GM23338 (cell line): Measurements from ENCODE around the gene CTRL. TPM values are rescaled to one million over a fixed set of nuclear protein-coding genes. Genes with fewer than 3 reads are reported as not detected.

ENCODE experiments used
- ATAC-seq: fragments of 200-7000 bp; cut with Tn5 transposase; 3 replicates; pipeline ENCODE4 v1.9.1; 2020
- DNase-seq: peaks from one replicate; pipeline ENCODE4 v3.0.0-alpha.2; 2015; ENCODE audit warnings: low spot score
- H2AFZ ChIP-seq: fragments of 200-600 bp; sonication (generic); 2 replicates; pipeline ENCODE4 v1.8.0; 2016; ENCODE audit warnings: antibody characterized with exemption, mild to moderate bottlenecking, moderate library complexity
- H3F3A ChIP-seq: fragments of 200-600 bp; sonication (generic); replicated peaks from 2 replicates; pipeline ENCODE4 v1.8.0; 2017; ENCODE audit warnings: antibody characterized with exemption, mixed run types, low read depth
- H3K27ac ChIP-seq: fragments of 200-600 bp; sonication (generic); 2 replicates; pipeline ENCODE4 v1.6.1; 2016; ENCODE audit warnings: low read depth
- H3K27me3 ChIP-seq: fragments of 200-600 bp; sonication (generic); 2 replicates; pipeline ENCODE4 v1.8.0; 2016; ENCODE audit warnings: mild to moderate bottlenecking, mixed run types, moderate library complexity; ENCODE audit not compliant: insufficient read depth
- H3K36me3 ChIP-seq: fragments of 200-600 bp; sonication (generic); 2 replicates; pipeline ENCODE4 v1.8.0; 2016; ENCODE audit warnings: mild to moderate bottlenecking; ENCODE audit not compliant: insufficient read depth
- H3K4me1 ChIP-seq: fragments of 200-600 bp; sonication (generic); 2 replicates; pipeline ENCODE4 v1.8.0; 2016; ENCODE audit warnings: mild to moderate bottlenecking, moderate library complexity; ENCODE audit not compliant: insufficient read depth
- H3K4me2 ChIP-seq: fragments of 200-600 bp; sonication (generic); 2 replicates; pipeline ENCODE4 v1.7.1; 2017; ENCODE audit warnings: mixed run types
- H3K4me3 ChIP-seq: fragments of 200-600 bp; sonication (generic); 2 replicates; pipeline ENCODE4 v1.6.1; 2016; ENCODE audit warnings: mixed run types
- H3K79me2 ChIP-seq: fragments of 200-600 bp; sonication (generic); replicated peaks from 2 replicates; pipeline ENCODE4 v1.8.0; 2017; ENCODE audit warnings: mild to moderate bottlenecking; ENCODE audit not compliant: insufficient read depth
- H3K9me2 ChIP-seq: fragments of 200-600 bp; sonication (generic); 2 replicates; pipeline ENCODE4 v1.8.0; 2017; ENCODE audit not compliant: insufficient read depth
- H4K20me1 ChIP-seq: fragments of 200-600 bp; sonication (generic); replicated peaks from 2 replicates; pipeline ENCODE4 v1.8.0; 2017; ENCODE audit warnings: mild to moderate bottlenecking; ENCODE audit not compliant: insufficient read depth
- H3K27ac Mint-ChIP-seq: 2 replicates; pipeline ENCODE4 v1.8.0; 2020; ENCODE audit warnings: inconsistent platforms, mild to moderate bottlenecking, moderate library complexity, mixed read lengths
- H3K27me3 Mint-ChIP-seq: 3 replicates; pipeline ENCODE4 v1.8.0; 2022; ENCODE audit warnings: low read depth, mild to moderate bottlenecking, moderate library complexity, mixed read lengths, inconsistent platforms; ENCODE audit not compliant: insufficient read depth, poor library complexity
- H3K36me3 Mint-ChIP-seq: 3 replicates; pipeline ENCODE4 v1.8.0; 2021; ENCODE audit warnings: low read depth, mild to moderate bottlenecking, inconsistent platforms, moderate library complexity, mixed read lengths
- H3K4me1 Mint-ChIP-seq: 3 replicates; pipeline ENCODE4 v1.8.0; 2020; ENCODE audit warnings: mild to moderate bottlenecking, inconsistent platforms, mixed read lengths
- H3K4me3 Mint-ChIP-seq: 3 replicates; pipeline ENCODE4 v1.8.0; 2021; ENCODE audit warnings: moderate library complexity, mild to moderate bottlenecking, inconsistent platforms, mixed read lengths
- H3K9me3 Mint-ChIP-seq: 3 replicates; pipeline ENCODE4 v1.8.0; 2020; ENCODE audit warnings: moderate library complexity, mild to moderate bottlenecking, inconsistent platforms, mixed read lengths
- CREB1 ChIP-seq: fragments of 250-450 bp; sonication (Bioruptor Pico); IDR thresholded peaks from 2 replicates; pipeline ENCODE4 v1.5.0; 2020; ENCODE audit warnings: low read depth, mild to moderate bottlenecking, moderate library complexity
- CTCF ChIP-seq, 2 experiments: fragments of 200-600 bp in 1 of 2; sonication (generic) in 1 of 2; conservative IDR thresholded peaks; 2 replicates each; pipeline versions ENCODE4 v1.5.1 to v1.6.1; 2016 to 2017; ENCODE audit warnings: antibody characterized with exemption in 2 of 2, low read depth in 2 of 2, mild to moderate bottlenecking in 2 of 2, moderate library complexity in 1 of 2
- EZH2phosphoT487 ChIP-seq: fragments of 200-600 bp; sonication (generic); IDR thresholded peaks from one replicate; pipeline ENCODE4 v1.8.1; 2018; ENCODE audit warnings: antibody characterized with exemption; ENCODE audit not compliant: unreplicated experiment
- NANOG ChIP-seq: IDR thresholded peaks from 2 replicates; pipeline ENCODE4 v1.6.1; 2016; ENCODE audit warnings: antibody characterized with exemption, borderline replicate concordance
- STAT1 ChIP-seq: IDR thresholded peaks from one replicate; pipeline ENCODE4 v1.6.1; 2016; ENCODE audit warnings: antibody characterized with exemption; ENCODE audit not compliant: unreplicated experiment
- ZNF331 ChIP-seq: fragments of 250-450 bp; sonication (Bioruptor Pico); IDR thresholded peaks from 2 replicates; pipeline ENCODE4 v1.5.0; 2020; ENCODE audit warnings: low read depth, mild to moderate bottlenecking, moderate library complexity
- ZNF462 ChIP-seq: fragments of 250-450 bp; sonication (Bioruptor Pico); IDR thresholded peaks from 2 replicates; pipeline ENCODE4 v1.5.0; 2020; ENCODE audit warnings: mild to moderate bottlenecking, moderate library complexity
- polyA plus RNA-seq: library from polyadenylated mRNA; unstranded; fragments of >200 nt; fragmentation: Nextera tagmentation; extraction: Ambion mirVana; gene quantifications from 2 replicates; pipeline ENCODE4 v1.2.1, GENCODE V29; 2016
- total RNA-seq: library from RNA; depleted of rRNA; stranded (reverse); fragments of >200 nt; shearing (Covaris generic); gene quantifications from 2 replicates; pipeline ENCODE4 v1.2.3, GENCODE V29; 2014
- TF ChIP-seq, protein P1 (sequence below): IDR thresholded peaks from one replicate; pipeline ENCODE4 v1.6.1; 2018; ENCODE audit warnings: antibody characterized with exemption; ENCODE audit not compliant: unreplicated experiment

The CTRL gene
- total and polyA plus RNA-seq, 2 experiments from 2014 or later, result 1.6 to 13.0 TPM

- TF ChIP-seq ZNF462 (no peak), EZH2phosphoT487 (no peak), ZNF331 (CRISPR knock-in tag) (no peak), NANOG (no peak), CREB1 (CRISPR knock-in tag) (no peak), CTCF (conservative IDR thresholded peaks at IDR 0.05; ENCODE audit: low read depth in 2 of 2) (no peak)
These were observed 29.9 kb downstream of the CTRL start (continued) for GRCh38 chr16:67901734-67902133.

DNA sequence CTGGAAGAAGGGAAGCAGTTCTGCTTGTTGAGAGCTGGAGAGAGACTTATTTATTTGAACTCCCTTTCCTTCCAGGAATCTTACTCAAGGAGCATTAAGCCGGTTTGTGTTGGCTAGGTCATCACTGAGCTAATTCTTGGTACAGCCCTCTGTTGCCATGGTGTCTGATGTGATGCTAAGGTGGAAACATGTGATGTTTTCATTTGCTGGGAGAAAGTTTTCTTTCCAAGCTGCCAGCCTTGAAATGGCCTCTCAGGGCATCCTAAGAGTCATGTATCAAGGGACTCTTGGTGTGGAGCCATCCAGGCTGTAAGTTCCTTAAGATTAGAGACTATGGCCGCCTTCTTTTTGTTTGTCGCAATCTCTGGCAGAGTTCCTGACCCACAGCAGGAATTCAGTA is 34.4 kb downstream of the CTRL start:
- Histone ChIP-seq H3K9me2 (no peaks in the 10 kb centered on the region), H3K4me3 (no peak overlapping the region), H3F3A (peaks cover 8% of the 10 kb centered on the region; the same call in 1 of the 2 replicates), H2AFZ (no peak overlapping the region), H3K36me3 (no peaks in the 10 kb centered on the region), H3K79me2 (peaks cover 75% of the 10 kb centered on the region), H3K4me2 (no peak overlapping the region), H4K20me1 (peaks cover 8% of the 10 kb centered on the region), H3K4me1 (peaks cover 10% of the 10 kb centered on the region), H3K27me3 (no peaks in the 10 kb centered on the region), H3K27ac (no peak overlapping the region)
- no peak for TF ChIP-seq STAT1
- no peak for TF ChIP-seq CREB1 (CRISPR knock-in tag)
- no peak for TF ChIP-seq EZH2phosphoT487
- TF ChIP-seq, protein P1, sequence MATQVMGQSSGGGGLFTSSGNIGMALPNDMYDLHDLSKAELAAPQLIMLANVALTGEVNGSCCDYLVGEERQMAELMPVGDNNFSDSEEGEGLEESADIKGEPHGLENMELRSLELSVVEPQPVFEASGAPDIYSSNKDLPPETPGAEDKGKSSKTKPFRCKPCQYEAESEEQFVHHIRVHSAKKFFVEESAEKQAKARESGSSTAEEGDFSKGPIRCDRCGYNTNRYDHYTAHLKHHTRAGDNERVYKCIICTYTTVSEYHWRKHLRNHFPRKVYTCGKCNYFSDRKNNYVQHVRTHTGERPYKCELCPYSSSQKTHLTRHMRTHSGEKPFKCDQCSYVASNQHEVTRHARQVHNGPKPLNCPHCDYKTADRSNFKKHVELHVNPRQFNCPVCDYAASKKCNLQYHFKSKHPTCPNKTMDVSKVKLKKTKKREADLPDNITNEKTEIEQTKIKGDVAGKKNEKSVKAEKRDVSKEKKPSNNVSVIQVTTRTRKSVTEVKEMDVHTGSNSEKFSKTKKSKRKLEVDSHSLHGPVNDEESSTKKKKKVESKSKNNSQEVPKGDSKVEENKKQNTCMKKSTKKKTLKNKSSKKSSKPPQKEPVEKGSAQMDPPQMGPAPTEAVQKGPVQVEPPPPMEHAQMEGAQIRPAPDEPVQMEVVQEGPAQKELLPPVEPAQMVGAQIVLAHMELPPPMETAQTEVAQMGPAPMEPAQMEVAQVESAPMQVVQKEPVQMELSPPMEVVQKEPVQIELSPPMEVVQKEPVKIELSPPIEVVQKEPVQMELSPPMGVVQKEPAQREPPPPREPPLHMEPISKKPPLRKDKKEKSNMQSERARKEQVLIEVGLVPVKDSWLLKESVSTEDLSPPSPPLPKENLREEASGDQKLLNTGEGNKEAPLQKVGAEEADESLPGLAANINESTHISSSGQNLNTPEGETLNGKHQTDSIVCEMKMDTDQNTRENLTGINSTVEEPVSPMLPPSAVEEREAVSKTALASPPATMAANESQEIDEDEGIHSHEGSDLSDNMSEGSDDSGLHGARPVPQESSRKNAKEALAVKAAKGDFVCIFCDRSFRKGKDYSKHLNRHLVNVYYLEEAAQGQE, result no peak
- H3K36me3 Mint-ChIP-seq, result no peaks in the 10 kb centered on the region; the same call in 2 of the 3 replicates
- H3K4me3 Mint-ChIP-seq, result no peak overlapping the region
- H3K9me3 Mint-ChIP-seq, result no peaks in the 10 kb centered on the region
- H3K27me3 Mint-ChIP-seq, result peaks cover 7% of the 10 kb centered on the region
- peaks cover 9% of the 10 kb centered on the region for H3K4me1 Mint-ChIP-seq
- no peak for DNase-seq
- no peak overlapping the region for H3K27ac Mint-ChIP-seq
- ATAC-seq, result no peak
